AG04450 (cell line): Measurements from ENCODE around the gene CST8. TPM values are rescaled to one million over a fixed set of nuclear protein-coding genes. Genes with fewer than 3 reads are reported as not detected.

Source experiments
- CTCF ChIA-PET: fragments of 300-600, 350-600 bp; formaldehyde crosslinking; extraction: SDS; loops from one replicate; lab custom pipeline; 2022; ENCODE audit warnings: antibody characterized with exemption, inconsistent platforms; lab: Charles Lee
- POLR2A ChIA-PET: fragments of 350-600 bp; formaldehyde crosslinking; extraction: SDS; loops from one replicate; lab custom pipeline; 2021; ENCODE audit warnings: antibody characterized with exemption, inconsistent platforms; lab: Yijun Ruan, JAX
- DNase-seq: peaks from one replicate; pipeline ENCODE4 v3.0.0-alpha.2; 2011; ENCODE audit warnings: low read depth, low spot score
- H3K27ac ChIP-seq: one replicate; pipeline ENCODE4 v1.5.1; 2012; ENCODE audit warnings: low read depth, low read length, control low read depth
- H3K27me3 ChIP-seq: one replicate; pipeline ENCODE4 v1.6.0; 2012; ENCODE audit warnings: low read length; ENCODE audit not compliant: control insufficient read depth, insufficient read depth
- H3K4me3 ChIP-seq: 2 replicates; pipeline ENCODE4 v1.5.1; 2011; ENCODE audit warnings: mild to moderate bottlenecking, low read depth, low read length, control low read depth
- H3K9me3 ChIP-seq: 2 replicates; pipeline ENCODE4 v1.5.1; 2012; ENCODE audit warnings: low read length; ENCODE audit not compliant: control insufficient read depth, insufficient read depth
- polyA plus RNA-seq: library from polyadenylated mRNA; depleted of rRNA; stranded (reverse); fragments of >200 nt; gene quantifications from 2 replicates; pipeline ENCODE4 v1.2.3, GENCODE V29; 2011
- TF ChIP-seq, protein P1 (sequence below): IDR thresholded peaks from 2 replicates; pipeline ENCODE4 v1.5.1; 2011; ENCODE audit warnings: low read depth, low read length, control low read depth, inconsistent platforms

The CST8 gene
- polyA plus RNA-seq, 1 experiment = not detected

DNA sequence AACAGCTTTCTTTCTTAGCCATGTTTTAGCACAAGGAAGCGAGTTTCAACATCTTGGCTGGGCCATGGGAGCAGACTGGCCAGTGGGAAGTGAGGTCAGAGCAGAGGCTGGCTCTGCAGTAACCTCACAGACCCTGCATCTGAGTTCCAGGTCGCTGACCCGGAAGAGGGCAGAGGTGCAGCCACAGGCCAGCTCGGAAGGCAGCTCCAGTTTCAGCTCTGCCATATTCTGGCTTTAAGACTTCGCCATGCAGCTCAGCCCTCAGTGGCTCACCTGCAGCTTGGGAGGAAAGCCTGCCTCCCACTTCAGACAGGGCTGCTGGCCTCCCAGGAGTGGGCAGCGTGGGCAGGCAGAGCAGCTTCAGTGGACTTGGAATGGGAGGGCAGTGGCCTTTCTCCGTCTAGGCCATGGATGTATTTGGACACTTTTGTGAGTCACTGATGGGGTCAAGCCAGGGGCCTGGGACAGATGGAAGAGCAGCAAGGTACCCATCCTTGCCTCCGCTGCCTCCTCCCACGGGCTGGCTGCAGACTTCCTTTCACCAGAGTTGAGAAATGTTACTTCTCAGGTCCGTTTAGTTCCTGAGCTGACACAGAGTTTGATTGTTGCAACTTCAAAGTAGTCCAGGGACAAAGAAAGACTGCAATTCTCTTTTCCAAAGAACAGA is 18.5 kb downstream of the CST8 start:
- TF ChIP-seq, protein P1, sequence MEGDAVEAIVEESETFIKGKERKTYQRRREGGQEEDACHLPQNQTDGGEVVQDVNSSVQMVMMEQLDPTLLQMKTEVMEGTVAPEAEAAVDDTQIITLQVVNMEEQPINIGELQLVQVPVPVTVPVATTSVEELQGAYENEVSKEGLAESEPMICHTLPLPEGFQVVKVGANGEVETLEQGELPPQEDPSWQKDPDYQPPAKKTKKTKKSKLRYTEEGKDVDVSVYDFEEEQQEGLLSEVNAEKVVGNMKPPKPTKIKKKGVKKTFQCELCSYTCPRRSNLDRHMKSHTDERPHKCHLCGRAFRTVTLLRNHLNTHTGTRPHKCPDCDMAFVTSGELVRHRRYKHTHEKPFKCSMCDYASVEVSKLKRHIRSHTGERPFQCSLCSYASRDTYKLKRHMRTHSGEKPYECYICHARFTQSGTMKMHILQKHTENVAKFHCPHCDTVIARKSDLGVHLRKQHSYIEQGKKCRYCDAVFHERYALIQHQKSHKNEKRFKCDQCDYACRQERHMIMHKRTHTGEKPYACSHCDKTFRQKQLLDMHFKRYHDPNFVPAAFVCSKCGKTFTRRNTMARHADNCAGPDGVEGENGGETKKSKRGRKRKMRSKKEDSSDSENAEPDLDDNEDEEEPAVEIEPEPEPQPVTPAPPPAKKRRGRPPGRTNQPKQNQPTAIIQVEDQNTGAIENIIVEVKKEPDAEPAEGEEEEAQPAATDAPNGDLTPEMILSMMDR = no peak
- H3K4me3 ChIP-seq = no peak overlapping the region
- POLR2A ChIA-PET = no interaction called here
- H3K27ac ChIP-seq = no peak overlapping the region
- no peaks in the 10 kb centered on the region for H3K9me3 ChIP-seq
- DNase-seq = no peak
- CTCF ChIA-PET = no interaction called here
- H3K27me3 ChIP-seq = peaks cover 3% of the 10 kb centered on the region

DNA sequence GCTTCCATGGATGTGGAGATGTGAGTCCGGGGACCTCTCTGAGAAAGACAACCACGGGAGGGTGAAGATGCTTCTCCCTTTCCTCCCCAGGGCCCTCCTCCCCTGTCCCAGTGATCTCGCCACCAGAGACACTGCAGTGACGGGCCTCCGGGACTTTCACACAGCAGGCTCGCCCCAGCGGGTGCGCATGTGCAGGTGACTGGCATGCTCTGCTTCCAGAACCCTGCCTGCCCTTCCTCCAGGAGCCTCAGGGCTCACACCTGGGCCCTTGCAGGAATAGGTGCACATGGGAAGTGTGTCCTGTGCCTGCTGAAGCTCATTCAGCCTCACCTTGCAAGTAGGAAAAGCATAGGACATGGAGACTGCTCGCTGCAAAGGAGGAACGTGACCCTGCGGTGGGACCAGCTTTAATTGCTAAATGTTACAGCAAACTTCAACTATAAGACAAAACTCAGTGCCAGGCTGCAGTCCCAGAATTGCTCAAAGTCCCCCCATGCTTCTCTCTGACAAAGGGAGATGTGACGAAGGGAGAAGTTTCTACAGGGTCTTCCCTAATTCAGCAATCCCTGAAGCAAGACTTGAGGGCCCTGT is 19.2 kb downstream of the CST8 start:
- no peak overlapping the region for H3K27ac ChIP-seq
- no peaks in the 10 kb centered on the region for H3K9me3 ChIP-seq
- POLR2A ChIA-PET = no interaction called here
- no peak for DNase-seq
- CTCF ChIA-PET = interaction anchor here (0.7 kb wide), 1 partner anchor 160 kb away, joined by 3 read pairs; no protein-coding TSS in a partner anchor
- TF ChIP-seq, protein P1 = no peak
- peaks cover 3% of the 10 kb centered on the region for H3K27me3 ChIP-seq
- no peak overlapping the region for H3K4me3 ChIP-seq

DNA sequence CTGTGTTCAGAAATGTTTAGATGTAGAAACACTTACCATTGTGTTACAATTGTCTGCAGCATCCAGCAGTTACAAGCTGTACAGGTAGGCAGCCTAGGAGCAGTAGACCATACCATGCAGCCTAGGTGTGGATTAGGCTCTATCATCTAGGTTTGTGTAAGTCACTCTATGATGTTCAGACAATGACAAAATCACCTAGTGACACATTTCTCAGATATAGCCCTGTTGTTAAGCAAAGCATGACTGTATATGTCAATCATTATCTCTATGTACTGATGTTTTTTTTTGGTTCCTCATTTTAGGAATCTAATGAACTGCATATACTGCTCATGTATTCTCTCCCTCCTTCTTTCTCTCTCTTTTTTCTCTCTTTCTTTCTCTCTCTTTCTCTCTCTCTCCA is 22.2 kb downstream of the CST8 start:
- TF ChIP-seq, protein P1 = no peak
- Histone ChIP-seq H3K9me3 (no peaks in the 10 kb centered on the region), H3K27me3 (peaks cover under 1% of the 10 kb centered on the region), H3K4me3 (no peak overlapping the region), H3K27ac (no peak overlapping the region)
- CTCF ChIA-PET = no interaction called here
- no peak for DNase-seq
- POLR2A ChIA-PET = no interaction called here

DNA sequence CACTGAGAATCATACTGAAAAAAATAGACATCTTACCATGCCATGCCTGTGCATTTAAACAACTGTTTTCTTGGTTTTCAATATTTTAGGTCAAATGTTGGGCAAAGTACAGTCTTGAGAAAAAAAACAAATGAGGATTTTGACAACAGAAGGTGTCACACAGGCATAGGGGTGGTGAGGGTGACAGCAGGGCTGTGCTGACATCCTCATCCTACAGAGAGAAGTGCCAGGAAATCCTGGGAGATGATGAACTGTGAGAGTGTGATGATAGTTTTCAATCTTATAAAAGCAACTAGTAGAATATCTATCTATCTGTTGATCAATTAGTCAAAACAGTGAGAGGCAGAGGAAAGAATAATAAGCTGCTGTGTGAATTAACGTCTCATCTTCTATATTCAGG is 23.9 kb downstream of the CST8 start:
- TF ChIP-seq, protein P1 = no peak
- POLR2A ChIA-PET = no interaction called here
- H3K27ac ChIP-seq = no peak overlapping the region
- no peaks in the 10 kb centered on the region for H3K27me3 ChIP-seq
- H3K9me3 ChIP-seq = no peaks in the 10 kb centered on the region
- no peak for DNase-seq
- CTCF ChIA-PET = no interaction called here
- H3K4me3 ChIP-seq = no peak overlapping the region

DNA sequence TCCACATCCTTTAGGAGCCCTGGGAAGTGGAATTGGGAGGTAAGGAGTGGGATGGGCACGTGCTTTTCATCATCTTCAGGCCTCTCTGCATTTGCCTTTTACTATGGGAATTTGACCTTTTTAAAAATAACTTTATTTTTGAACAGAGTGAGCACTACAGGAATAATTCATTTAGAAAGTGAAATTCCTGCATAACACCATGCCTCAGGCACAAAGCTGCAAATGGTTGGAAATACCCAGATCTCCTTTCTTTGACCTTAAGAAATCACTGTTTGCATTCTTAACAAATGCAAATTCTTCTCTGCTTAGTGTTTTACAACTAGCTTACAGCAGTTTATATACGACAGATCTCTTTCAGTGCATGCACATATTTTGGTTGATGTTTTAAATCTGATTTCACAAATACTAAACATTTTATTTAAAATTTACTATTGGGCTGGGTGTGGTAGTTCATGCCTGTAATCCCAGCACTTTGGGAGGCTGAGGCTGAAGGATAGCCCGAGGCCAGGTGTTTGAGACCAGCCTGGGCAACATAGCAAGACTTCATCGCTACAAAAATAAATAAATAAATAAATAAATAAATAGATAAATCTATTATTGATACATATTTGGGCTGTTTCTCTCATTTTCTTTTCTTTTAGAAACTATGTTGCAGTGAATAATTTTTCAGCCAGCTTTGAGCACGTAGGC is 24.5 kb downstream of the CST8 start:
- Histone ChIP-seq H3K4me3 (no peak overlapping the region), H3K27me3 (no peaks in the 10 kb centered on the region), H3K27ac (no peak overlapping the region), H3K9me3 (no peaks in the 10 kb centered on the region)
- ChIA-PET POLR2A (no interaction called here), CTCF (no interaction called here)
- DNase-seq = no peak
- TF ChIP-seq, protein P1 = no peak
